M059J (cell line): Measurements from ENCODE around the gene UNC13B. TPM values are rescaled to one million over a fixed set of nuclear protein-coding genes. Genes with fewer than 3 reads are reported as not detected.
"Not testable (repeated sequence)": the region's sequence is repeated elsewhere in the genome, so short reads cannot be mapped to it uniquely, and the experiment has no call there.

Source experiments
- DNase-seq: peaks from one replicate; pipeline ENCODE4 v3.0.0-alpha.2; 2012; ENCODE audit warnings: low read depth
- total RNA-seq: library from RNA; depleted of rRNA; stranded (reverse); fragments of >200 nt; shearing (Covaris generic); gene quantifications from 2 replicates; pipeline ENCODE4 v1.2.3, GENCODE V29; 2014

The UNC13B gene
- total RNA-seq, 1 experiment from 2014 or later: 16.1 TPM

DNA sequence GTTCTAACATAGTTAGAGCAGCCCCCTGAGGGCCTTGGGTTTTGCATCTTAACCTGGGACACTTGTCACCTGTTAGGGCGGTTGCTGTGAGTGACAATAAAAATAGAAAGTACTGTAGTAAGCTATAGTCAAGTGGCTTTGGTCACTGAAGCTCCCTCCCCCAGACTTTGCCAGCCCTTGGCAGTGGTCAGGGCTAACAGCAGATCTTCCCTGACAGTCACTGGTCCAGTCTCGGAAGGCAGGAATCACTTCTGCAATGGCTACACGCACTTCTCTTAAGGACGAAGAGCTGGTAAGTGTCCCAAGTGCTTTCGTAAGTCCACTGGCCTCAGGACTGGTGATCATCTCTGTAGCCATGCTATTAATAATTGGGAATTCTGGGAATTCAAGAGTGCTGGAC is 213.1 kb downstream of the UNC13B start:
- DNase-seq: no peak

DNA sequence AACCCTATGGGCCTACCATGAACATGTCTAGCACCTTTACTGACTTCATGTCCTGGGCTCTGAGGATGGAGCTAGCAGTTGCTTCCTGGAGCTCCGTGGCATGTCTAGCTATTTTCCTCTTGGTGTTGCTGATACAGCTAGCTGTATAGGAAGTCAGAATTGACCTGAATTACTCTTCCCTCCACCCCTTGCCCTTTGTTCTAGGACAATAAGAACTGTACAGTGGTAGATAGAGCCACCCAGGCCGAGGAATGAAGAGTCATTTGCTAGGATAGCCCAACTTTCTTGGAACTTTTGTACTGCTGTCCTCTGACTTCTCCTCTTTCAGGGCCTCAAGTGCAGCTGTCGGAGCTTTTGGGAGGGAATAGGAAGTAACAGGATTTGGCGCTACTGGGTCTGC is 218.2 kb downstream of the UNC13B start:
- no peak for DNase-seq

DNA sequence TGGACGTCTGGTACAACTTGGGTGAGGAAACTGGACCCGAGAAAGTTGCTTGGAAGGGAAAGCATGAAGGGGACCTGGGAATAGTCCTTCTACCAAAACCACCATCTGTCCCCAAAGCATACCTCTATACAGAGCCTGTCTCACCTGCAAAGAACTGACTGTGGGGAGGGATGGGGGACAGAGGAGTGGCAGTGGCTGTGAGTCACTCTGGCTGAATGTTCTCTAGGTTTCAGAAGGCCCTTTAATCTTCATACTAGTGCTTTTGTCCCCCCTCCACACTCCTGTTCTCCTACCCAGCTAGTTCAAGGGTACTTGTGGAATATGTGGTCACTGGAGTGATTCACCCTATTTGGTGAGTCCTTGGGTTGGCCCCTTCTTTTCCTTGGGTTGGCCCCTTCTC is 218.8 kb downstream of the UNC13B start:
- DNase-seq: no peak

DNA sequence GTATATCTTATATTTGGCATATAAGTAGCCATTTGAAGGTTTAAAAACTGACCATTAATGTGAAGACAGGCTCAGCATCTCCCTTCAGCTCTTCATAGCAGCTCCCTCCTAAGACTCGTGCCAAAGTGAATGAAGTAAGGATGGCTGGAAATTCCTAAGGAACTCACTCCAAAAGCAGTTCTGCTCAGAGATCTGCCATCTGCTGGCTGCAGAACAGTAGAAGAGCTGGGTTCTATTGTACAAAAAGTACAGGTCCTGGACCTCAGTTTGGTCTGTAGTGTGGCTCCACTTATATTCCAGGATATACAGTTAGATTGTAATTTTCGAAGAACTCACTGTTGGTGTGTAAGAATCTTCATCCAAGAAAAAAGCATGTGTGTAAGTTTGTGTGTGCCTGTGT is 223.2 kb downstream of the UNC13B start:
- DNase-seq: peak; percentile 20

DNA sequence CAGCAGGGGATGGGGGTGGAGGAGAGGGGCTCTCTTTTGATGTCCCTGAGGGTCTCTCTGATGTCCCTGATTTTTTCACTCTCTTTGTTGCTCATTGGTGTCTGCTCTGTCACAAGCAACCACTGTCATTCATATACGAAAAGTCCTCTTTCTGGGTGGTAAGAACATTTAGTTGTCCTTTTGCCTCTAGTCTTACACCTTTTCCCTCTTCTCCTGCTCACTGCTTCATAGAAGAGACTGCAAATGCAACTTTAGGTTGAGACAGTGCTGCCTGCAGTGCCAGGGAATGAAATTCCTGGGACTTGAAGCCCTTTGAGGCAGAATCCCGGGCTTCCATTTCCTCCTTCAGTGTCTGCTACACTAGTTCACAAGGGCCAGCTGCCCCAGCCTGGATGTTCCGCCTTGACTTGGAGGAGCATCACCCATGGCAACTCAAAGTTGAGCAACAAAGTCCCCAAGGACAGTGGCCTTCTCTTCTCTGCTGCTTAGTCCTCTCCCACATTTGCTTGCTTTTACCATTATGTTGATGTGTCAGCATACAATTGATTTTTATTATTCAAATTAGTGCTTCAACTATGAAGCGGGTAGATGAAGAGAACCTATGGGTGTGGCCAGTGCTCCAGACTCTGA is 233.4 kb downstream of the UNC13B start:
- no peak for DNase-seq

DNA sequence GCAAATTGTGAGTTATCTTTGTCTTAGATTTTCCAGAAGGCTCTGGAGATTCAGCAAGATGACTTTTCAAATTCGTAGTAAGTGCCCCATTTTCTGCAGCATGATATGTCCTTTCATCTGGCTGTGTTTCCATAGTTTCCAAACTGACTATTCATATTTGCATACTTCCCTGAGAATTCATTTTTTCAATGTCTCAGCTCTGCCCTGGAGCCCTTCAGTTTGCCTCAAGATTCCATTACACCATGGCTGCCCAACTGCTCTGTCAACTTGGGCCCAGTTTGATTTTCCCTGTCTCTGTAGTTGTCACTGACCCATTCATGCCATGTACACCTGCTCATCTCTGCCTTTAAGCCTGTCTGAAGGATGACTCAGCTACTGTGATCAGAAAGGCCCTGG is 233.9 kb downstream of the UNC13B start:
- no peak for DNase-seq

DNA sequence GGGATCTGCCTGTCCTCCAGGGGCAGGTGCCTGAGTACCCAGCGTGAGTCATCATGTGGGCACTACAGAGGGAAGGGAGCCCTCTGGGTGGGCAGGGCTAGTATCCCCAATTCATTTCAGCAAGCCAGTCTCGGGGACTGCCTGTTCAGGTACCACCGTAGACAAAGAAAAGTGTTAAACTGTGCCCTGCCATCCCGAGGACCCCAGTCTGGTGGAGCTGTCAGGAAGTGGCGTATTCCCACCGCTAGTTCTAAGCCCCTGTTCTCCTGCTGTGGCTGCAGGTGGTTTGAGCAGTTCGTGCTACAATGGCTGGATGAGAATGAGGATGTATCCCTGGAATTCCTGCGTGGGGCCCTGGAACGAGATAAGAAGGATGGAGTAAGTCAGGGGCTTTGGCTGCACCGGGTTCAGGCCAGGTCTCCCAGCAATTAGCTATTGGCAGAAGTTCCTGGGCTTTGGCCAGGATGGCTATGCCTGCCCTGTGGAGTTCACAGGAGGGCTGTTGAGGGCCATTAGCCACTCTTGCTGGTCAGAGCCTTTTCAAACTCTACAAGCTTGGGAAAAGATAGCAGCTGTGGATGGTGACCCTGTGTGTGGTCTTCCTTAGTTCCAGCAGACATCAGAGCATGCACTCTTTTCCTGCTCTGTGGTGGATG is 234.9 kb downstream of the UNC13B start:
- DNase-seq: no peak

DNA sequence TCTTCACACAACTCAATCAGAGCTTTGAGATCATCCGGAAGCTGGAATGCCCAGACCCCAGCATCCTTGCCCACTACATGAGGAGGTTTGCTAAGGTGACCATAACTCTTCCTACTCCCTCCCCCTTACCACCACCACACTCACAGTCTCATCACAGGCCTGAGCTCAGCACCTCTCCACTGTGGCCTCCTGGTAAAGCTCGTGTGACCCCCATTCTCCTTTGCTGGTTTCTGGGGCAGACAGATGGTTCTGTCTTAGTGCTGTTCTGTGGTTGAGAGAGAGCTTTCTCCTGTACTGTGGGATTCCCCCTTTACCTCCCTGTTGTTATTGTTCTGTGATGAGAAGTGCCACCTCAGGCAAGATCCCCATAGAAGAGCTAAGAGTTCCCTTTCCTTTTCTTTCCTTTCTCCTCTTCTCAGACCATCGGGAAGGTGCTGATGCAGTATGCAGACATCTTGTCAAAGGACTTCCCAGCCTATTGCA is 235.4 kb downstream of the UNC13B start:
- DNase-seq: no peak

DNA sequence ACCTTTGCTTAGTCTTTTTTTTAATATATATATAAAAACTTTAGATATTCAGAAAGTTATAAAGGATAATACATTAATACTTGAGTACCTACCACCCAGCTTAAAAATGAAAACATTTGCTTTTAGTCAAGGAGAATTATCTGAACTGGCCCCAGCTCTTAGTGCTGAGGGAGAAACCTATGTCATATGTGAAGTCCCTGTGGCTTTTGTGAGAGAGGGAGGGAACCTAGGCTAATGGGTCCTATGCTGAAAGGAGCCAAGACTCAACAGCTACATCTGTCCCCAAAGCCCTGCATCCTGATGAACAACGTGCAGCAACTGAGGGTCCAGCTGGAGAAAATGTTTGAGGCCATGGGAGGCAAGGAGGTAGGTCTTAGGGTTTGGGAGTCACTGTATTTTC is 236.1 kb downstream of the UNC13B start:
- no peak for DNase-seq

DNA sequence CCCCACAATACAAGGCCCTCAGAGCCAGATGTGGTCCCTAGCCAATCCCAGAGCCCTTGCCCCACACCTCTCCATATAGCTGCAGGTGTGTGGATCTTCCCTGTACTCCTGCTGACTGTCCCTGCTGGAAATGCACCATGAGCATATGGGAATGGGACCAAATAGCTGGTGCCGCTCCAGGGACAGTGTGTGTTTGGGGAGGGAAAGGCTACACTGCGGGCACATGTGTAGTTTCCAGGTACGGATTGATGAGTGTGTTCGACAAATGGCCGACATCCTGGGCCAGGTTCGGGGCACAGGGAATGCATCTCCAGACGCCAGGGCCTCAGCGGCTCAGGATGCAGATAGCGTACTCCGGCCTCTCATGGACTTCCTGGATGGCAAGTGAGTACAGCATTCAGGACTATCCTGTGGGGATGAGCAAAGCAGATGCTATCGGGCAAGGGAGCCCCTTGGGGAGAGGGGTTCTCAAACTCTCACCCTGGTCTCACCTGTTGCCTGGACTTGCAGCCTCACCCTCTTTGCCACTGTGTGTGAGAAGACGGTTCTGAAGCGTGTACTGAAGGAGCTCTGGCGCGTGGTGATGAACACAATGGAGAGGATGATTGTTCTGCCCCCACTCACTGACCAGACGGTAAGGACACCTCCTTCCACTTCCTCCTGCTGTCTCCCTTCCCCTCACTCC is 237.0 kb downstream of the UNC13B start:
- DNase-seq: no peak

DNA sequence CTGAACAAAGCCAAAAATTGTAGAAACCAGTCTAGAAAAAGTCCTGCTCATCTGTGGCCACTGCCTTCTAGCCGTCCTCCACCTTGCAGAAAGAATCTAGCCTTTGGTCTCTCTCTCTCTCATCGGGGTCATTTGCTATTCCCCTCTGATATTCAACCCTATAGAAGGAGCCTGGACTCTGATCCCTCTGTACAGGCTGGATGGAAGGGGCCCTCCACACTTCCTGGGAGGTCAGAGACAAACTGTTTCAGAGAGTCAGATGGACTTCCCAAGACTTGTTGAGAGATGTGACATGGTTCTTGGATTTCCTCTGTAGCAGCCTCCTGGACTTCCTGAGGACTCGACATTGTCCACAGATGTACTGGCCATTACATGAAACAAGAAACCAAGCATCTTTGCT is 243.1 kb downstream of the UNC13B start:
- no peak for DNase-seq

DNA sequence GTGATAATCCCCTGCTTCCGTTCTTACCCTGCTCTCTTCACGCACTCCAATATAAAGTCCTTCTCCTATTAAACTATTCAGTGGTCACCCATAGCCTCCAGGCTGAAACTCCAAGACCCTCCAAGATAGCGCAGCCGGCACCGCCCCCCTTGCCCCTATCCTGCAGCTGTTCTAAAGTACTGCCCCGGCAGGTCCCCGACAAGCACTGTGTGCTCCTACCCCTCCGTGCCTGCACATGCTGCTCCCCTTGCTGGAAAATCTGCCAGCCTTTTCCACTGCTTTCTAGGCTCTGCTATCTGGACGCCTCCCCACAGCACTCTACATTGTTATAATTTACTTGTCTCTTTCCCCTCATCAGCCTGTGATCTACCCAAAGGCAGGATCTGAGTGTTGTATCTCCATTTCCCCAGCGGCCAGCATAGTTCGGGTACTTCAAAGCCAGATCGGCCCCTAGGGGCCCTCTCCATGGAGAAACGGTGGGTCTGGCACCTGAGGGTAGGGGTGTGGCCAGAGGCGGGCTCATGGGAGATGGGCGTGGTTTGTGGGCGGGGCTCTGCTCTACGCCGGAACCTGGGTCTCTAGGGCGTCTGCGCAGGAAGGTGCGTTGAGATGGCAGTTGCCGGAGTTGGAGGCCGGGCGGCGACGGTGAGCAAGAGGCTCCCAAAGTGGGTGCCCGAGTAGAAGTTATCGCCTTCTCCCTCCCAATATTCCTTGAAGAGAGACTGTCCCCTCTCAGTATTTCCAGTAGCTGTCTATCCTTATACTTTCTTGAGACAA is 244.6 kb downstream of the UNC13B start:
- no peak for DNase-seq

DNA sequence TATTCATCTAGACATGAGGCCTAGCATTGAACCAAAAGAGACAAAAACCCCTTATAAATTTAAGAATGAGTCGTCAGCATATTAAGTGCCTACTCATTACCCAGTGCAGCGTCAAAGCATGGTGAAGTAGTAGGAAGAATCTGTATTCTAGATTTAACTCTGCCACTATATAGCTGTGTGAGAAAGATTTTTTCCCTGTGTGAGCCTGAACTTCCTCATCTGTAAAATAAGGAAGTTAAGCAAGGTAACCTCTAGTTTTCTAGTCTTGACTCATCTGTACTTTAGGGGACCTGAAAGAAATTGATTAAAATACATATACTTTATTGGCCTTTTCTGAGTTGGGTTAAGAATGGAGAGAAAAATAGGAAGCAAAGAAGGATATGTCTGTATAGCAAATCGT is 246.0 kb downstream of the UNC13B start:
- DNase-seq: no peak

DNA sequence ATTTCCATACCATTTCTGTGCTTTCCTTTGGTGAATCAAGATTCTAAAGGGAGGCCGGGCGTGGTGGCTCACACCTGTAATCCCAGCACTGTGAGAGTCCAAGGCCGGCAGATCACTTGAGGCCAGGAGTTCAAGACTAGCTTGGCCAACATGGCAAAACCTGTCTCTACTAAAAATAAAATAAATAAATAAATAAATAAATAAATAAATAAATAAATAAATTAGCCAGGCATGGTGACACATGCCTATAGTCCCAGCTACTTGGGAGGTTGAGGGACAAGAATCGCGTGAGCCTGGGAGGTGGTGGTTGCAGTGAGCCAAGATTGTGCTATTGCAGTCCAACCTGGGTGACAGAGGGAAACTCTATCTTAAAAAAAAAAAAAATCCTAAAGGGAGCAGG is 247.6 kb downstream of the UNC13B start:
- DNase-seq: not testable (repeated sequence)

DNA sequence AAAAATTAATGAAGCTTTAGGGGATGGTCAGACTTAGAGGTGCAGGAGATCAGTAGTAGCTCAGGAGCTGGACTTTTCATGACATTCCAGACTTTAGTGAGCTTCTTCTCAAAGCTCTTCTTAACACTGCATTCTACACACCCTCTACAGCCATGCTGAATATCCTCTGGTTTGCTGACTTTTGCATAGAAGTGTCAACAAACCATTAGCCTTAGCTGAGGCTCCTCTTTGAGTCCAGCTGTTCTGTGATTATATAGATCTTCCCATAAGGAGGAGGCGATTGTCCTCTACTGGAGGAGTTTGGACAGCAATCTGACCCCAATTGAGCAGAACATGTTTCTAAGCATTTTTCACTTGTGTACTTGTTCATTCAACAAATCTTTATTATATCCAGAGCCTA is 253.1 kb downstream of the UNC13B start:
- no peak for DNase-seq

DNA sequence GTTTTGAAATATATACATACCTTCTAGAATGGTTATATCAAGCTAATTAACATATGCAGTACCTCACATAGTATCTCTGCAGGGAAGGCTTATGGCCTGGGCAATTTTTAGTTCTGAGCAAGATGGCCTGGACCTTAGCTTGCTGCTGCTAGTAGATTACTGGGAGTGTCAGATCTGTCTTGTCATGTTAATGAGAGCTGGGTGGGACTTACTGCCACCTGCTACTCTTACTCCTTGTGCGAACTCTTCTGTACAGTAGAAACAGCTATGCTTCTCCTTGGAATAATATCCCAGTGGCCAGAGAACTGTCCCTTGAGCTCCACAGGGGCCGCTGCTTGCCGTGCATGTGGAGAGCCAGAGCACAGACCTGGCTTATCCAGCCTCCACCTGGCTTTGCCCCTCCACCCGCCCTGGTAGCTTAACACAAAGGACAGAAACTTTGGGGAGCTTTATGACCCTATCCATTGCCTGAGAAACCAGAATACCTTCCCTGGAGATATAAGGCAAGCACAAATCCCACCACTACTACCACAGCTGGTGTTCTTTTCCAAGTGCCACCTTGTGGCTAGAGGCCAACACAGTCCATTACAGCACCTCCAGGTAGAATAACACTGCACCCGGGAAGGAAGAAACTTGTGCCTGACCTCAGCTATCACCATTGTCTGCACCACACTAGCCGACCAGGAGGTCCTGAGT is 253.7 kb downstream of the UNC13B start:
- peak; percentile 20 for DNase-seq

DNA sequence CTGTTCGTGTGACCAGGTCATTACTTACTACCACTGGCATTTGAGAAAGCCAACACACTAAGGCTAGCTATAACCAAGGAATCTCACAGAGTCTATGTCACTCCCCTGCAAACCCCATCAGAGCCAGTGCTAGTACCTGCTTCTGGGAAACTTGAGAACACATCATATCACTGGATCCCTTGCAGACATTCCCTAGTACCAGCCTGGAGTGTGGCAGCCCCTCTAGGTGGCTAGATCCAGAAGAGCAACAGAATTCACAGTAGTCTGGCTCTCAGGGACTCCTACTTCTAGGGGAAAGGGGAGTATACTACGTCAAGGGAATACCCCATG is 254.3 kb downstream of the UNC13B start:
- no peak for DNase-seq

DNA sequence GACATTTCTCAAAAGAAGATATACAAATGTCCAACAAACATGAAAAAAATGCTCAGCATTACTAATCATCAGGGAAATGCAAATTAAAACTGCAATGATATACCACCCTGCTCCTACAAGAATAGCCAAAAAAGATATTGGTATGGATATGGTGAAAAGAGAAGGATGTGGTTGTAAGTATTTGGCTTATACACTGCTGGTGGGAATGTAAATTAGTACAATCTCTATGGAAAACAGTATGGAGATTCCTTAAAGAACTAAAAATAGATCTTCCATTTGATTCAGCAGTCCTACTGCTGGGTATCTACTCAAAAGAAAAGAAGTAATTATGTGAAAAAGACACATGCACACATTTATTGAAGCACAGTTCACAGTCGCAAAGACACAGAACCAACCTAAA is 260.5 kb downstream of the UNC13B start:
- DNase-seq: no peak

DNA sequence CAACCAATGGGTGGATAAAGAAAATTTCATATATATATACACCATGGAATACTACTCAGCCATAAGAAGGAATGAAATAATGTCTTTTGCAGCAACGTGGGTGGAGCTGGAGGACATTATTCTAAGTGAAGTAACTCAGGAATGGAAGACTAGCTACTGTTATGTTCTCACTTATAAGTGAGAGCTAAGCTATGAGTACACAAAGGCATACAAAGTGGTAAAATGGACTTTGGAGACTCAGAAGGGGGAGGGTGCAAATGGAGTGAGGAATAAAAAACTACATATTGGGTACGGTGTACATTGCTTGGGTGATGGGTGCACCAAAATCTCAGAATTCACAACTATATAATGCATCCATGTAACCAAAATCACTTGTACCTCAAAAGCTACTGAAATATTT is 260.9 kb downstream of the UNC13B start:
- no peak for DNase-seq

DNA sequence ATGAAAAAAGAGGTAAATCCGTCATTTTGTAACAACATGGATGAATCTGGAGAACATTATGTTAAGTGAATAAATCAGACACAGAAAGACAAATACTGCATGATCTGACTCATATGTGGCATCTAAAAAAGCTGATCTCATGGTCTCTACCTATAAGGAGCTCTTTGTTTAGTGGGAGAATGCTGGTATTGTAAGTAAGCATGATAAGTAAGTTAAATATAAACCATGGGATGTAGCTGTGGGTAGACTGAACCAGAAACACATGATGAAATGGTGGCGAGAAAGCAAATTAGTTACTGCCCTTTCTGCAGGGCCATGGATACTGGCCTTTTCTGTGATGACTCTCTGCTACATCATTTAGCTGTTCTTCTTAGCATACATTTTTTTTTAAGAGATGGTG is 261.7 kb downstream of the UNC13B start:
- no peak for DNase-seq

DNA sequence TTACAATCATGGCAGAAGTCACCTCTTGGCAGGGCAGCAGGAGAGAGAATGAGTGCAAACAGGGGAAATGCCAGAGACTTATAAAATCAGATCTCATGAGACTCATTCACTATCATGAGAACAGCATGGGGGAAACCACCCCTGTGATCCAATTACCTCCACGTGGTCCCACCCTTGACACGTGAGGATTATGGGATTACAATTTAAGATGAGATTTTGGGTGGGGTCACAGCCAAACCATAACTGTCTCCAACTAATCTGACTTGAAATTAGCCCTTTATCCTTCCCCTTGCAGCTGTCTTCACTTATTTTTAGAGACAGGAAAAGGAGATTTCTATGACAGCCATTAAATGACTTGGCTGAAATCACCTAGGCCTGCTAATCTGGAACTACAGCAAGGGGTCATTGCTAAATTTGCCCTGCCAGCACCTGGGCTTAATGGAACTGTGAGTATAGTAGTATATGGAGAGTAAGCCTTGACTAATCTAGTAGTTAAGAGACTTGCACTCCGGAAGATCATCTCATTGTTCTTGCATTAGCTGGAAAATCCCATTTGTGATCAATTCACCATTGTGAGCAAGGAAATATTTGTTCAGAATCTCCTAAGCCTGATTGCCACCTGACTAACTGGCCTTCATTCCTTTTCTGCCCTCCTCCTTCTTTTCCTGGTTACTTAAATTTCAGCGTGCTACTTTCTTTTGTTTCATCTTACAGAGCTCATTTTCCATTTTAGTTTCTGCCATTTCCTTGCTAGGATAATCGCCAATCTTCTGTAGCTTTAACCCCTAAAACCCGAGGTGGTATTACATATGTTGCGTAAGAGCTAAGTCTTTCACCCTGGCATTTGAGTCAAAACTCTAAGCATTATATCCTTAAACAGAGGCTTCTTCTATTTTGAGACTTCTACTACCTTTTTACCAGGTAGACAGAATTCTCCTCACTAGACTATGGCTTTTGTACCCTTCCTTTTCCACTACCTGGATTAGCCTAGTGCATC is 262.8 kb downstream of the UNC13B start:
- DNase-seq: no peak
